H1 (cell line): Measurements from ENCODE around the gene PHLDA1. TPM values are rescaled to one million over a fixed set of nuclear protein-coding genes. Genes with fewer than 3 reads are reported as not detected.

Experiments used
- CTCF ChIA-PET: fragments of 300-600 bp; sonication (Branson Sonifier 250); formaldehyde crosslinking; loops from one replicate; lab custom pipeline; 2021; ENCODE audit not compliant: partially characterized antibody; lab: Charles Lee
- POLR2A ChIA-PET: fragments of 300-600 bp; sonication (Branson Sonifier 250); formaldehyde crosslinking; loops from one replicate; lab custom pipeline; 2021; ENCODE audit warnings: inconsistent platforms; ENCODE audit not compliant: partially characterized antibody; lab: Charles Lee
- DNase-seq, 2 experiments: peaks; one replicate each; pipeline versions ENCODE4 v3.0.0 to v3.0.0-alpha.2; 2010 to 2022; ENCODE audit warnings: low spot score in 2 of 2, low read depth in 1 of 2, mixed read lengths in 1 of 2
- FAIRE-seq: peaks from 2 replicates; lab custom pipeline; 2011; peaks lifted over from hg19 to GRCh38; lab: Jason Lieb, UNC
- H2AFZ ChIP-seq: 2 replicates; pipeline ENCODE4 v1.8.1; 2012; ENCODE audit warnings: low read length, inconsistent platforms
- H2AK5ac ChIP-seq: 2 replicates; pipeline ENCODE4 v1.6.1; 2013; ENCODE audit warnings: low read depth, low read length
- H2BK120ac ChIP-seq: replicated peaks from 2 replicates; pipeline ENCODE3; 2013; ENCODE audit warnings: low read depth, low read length, inconsistent platforms
- H2BK12ac ChIP-seq: 2 replicates; pipeline ENCODE4 v1.6.1; 2013; ENCODE audit warnings: low read depth, low read length
- H2BK15ac ChIP-seq: 2 replicates; pipeline ENCODE4 v1.6.1; 2013; ENCODE audit warnings: low read length
- H2BK20ac ChIP-seq: 2 replicates; pipeline ENCODE4 v1.6.1; 2013; ENCODE audit warnings: low read length
- H2BK5ac ChIP-seq: 2 replicates; pipeline ENCODE4 v1.6.1; 2013; ENCODE audit warnings: low read depth, low read length
- H3K14ac ChIP-seq: 2 replicates; pipeline ENCODE4 v1.6.1; 2013; ENCODE audit warnings: inconsistent platforms; ENCODE audit not compliant: insufficient read length
- H3K18ac ChIP-seq: 2 replicates; pipeline ENCODE4 v1.6.1; 2013; ENCODE audit warnings: low read length; ENCODE audit errors: extremely low read depth
- H3K23ac ChIP-seq: 2 replicates; pipeline ENCODE4 v1.6.1; 2013; ENCODE audit warnings: inconsistent platforms; ENCODE audit not compliant: insufficient read length
- H3K23me2 ChIP-seq: 2 replicates; pipeline ENCODE4 v1.6.1; 2013; ENCODE audit warnings: low read depth, low read length
- H3K27ac ChIP-seq: 2 replicates; pipeline ENCODE4 v1.6.1; 2011; ENCODE audit warnings: low read depth, low read length, inconsistent platforms
- H3K27me3 ChIP-seq, 4 experiments: replicated peaks in 1 of 4; 1 replicate in 1 of 4; 2 replicates in 3 of 4; pipeline versions ENCODE4 v1.6.1 to v1.8.1; 2011 to 2013; ENCODE audit warnings: low read length in 3 of 4, mild to moderate bottlenecking in 3 of 4, inconsistent platforms in 2 of 4, mixed read lengths in 2 of 4, moderate library complexity in 1 of 4; ENCODE audit not compliant: control insufficient read depth in 3 of 4, insufficient read depth in 3 of 4; ENCODE audit errors: extremely low read depth in 1 of 4
- H3K36me3 ChIP-seq, 4 experiments: 2 replicates each; pipeline versions ENCODE4 v1.6.1 to v1.8.1; 2011 to 2013; ENCODE audit warnings: mild to moderate bottlenecking in 4 of 4, low read length in 3 of 4, moderate library complexity in 2 of 4, control low read depth in 1 of 4, inconsistent platforms in 1 of 4; ENCODE audit not compliant: insufficient read depth in 4 of 4, control insufficient read depth in 2 of 4
- H3K4ac ChIP-seq: replicated peaks from 2 replicates; pipeline ENCODE3; 2013; ENCODE audit warnings: low read length, low read depth, mixed read lengths, inconsistent platforms; ENCODE audit not compliant: insufficient read length
- H3K4me1 ChIP-seq, 4 experiments: replicated peaks in 1 of 4; 1 replicate in 1 of 4; 2 replicates in 3 of 4; pipeline versions ENCODE4 v1.6.1 to v1.8.1; 2011 to 2013; ENCODE audit warnings: low read length in 3 of 4, inconsistent platforms in 2 of 4, mixed read lengths in 1 of 4; ENCODE audit not compliant: insufficient read depth in 4 of 4, control insufficient read depth in 3 of 4
- H3K4me2 ChIP-seq, 2 experiments: 2 replicates each; pipeline versions ENCODE4 v1.6.1 to v1.8.1; 2011 to 2013; ENCODE audit warnings: low read depth in 2 of 2, low read length in 2 of 2, control low read depth in 1 of 2, inconsistent platforms in 1 of 2, mild to moderate bottlenecking in 1 of 2; ENCODE audit not compliant: insufficient read depth in 1 of 2
- H3K4me3 ChIP-seq, 4 experiments: fragments of 200-600, 300-600 bp in 1 of 4; sonication (generic), shearing (Covaris generic), sonication (Bioruptor Twin) in 1 of 4; 2 replicates each; pipeline versions ENCODE4 v1.5.1 to v1.8.1; 2011 to 2016; ENCODE audit warnings: low read length in 4 of 4, low read depth in 3 of 4, control low read depth in 2 of 4, inconsistent platforms in 2 of 4, mild to moderate bottlenecking in 2 of 4, mixed read lengths in 1 of 4, moderate library complexity in 1 of 4; ENCODE audit not compliant: insufficient read depth in 2 of 4; ENCODE audit errors: extremely low read depth in 1 of 4
- H3K56ac ChIP-seq: replicated peaks from 2 replicates; pipeline ENCODE3; 2013; ENCODE audit warnings: low read depth, mild to moderate bottlenecking, mixed read lengths, low read length, inconsistent platforms; ENCODE audit not compliant: insufficient read length
- H3K79me1 ChIP-seq: 2 replicates; pipeline ENCODE4 v1.6.1; 2013; ENCODE audit warnings: low read depth, low read length, control low read depth
- H3K79me2 ChIP-seq, 2 experiments: 2 replicates each; pipeline versions ENCODE4 v1.6.1 to v1.8.1; 2012 to 2013; ENCODE audit warnings: low read length in 2 of 2, mild to moderate bottlenecking in 2 of 2, inconsistent platforms in 1 of 2; ENCODE audit not compliant: insufficient read depth in 2 of 2, control insufficient read depth in 1 of 2
- H3K9ac ChIP-seq, 4 experiments: replicated peaks in 1 of 4; 1 replicate in 1 of 4; 2 replicates in 3 of 4; pipeline versions ENCODE4 v1.6.1 to v1.8.1; 2011 to 2013; ENCODE audit warnings: low read depth in 3 of 4, low read length in 3 of 4, control low read depth in 2 of 4, mild to moderate bottlenecking in 2 of 4, moderate library complexity in 2 of 4, inconsistent platforms in 1 of 4; ENCODE audit errors: extremely low read depth in 1 of 4
- H3K9me3 ChIP-seq, 2 experiments: 2 replicates each; pipeline versions ENCODE4 v1.6.1 to v1.8.1; 2012 to 2013; ENCODE audit warnings: mild to moderate bottlenecking in 2 of 2, moderate library complexity in 2 of 2, control low read depth in 1 of 2, inconsistent platforms in 1 of 2, low read depth in 1 of 2, low read length in 1 of 2, mixed read lengths in 1 of 2; ENCODE audit not compliant: insufficient read depth in 2 of 2
- H4K20me1 ChIP-seq, 2 experiments: replicated peaks in 1 of 2; 2 replicates each; pipeline versions ENCODE3 to v1.8.1; 2011 to 2013; ENCODE audit warnings: inconsistent platforms in 2 of 2, low read length in 2 of 2, mild to moderate bottlenecking in 1 of 2; ENCODE audit not compliant: insufficient read depth in 2 of 2, control insufficient read depth in 1 of 2
- H4K5ac ChIP-seq: 2 replicates; pipeline ENCODE4 v1.6.1; 2013; ENCODE audit warnings: low read length, low read depth, mixed read lengths, inconsistent platforms; ENCODE audit not compliant: insufficient read length
- H4K8ac ChIP-seq: 2 replicates; pipeline ENCODE4 v1.8.0; 2013; ENCODE audit warnings: mild to moderate bottlenecking, moderate library complexity, low read length, inconsistent platforms; ENCODE audit not compliant: insufficient read depth; ENCODE audit errors: extremely low read depth
- H4K91ac ChIP-seq: replicated peaks from 2 replicates; pipeline ENCODE3; 2013; ENCODE audit warnings: low read length, mixed read lengths, inconsistent platforms; ENCODE audit not compliant: insufficient read length
- CREB1 ChIP-seq: IDR thresholded peaks from 2 replicates; pipeline ENCODE4 v1.6.1; 2012; ENCODE audit warnings: inconsistent platforms
- GTF2F1 ChIP-seq: IDR thresholded peaks from 2 replicates; pipeline ENCODE4 v1.6.1; 2012; ENCODE audit warnings: low read depth, low read length, improper control_type of control experiment, borderline replicate concordance
- NRF1 ChIP-seq: IDR thresholded peaks from 2 replicates; pipeline ENCODE4 v1.6.1; 2011; ENCODE audit warnings: mild to moderate bottlenecking, low read depth, low read length, improper control_type of control experiment
- SUZ12 ChIP-seq: fragments of 200-600 bp; sonication (generic); IDR thresholded peaks from 2 replicates; pipeline ENCODE4 v1.6.1; 2012; ENCODE audit warnings: mild to moderate bottlenecking, inconsistent platforms, low read length, moderate library complexity, mixed read lengths
- TCF12 ChIP-seq: IDR thresholded peaks from 2 replicates; pipeline ENCODE4 v1.6.1; 2011; ENCODE audit warnings: low read depth, mild to moderate bottlenecking, low read length
- WGBS, 2 experiments: shearing (Covaris generic) in 1 of 2; methylation state at CpG; one replicate each; pipeline versions ENCODE4 v1.1.6 to v1.1.7; 2013 to 2015; ENCODE audit warnings: low lambda C conversion rate in 2 of 2, mixed read lengths in 2 of 2, inconsistent platforms in 1 of 2, low coverage in 1 of 2, missing lambda C conversion rate in 1 of 2; ENCODE audit not compliant: insufficient replicate concordance in 2 of 2, insufficient coverage in 1 of 2, insufficient read length in 1 of 2; ENCODE audit errors: extremely low coverage in 1 of 2, missing lambda C conversion rate in 1 of 2; 5-methylcytosine and 5-hydroxymethylcytosine counted together
- polyA plus RNA-seq, 7 experiments: library from polyadenylated mRNA; depleted of rRNA in 3 of 7; stranded (reverse) in 5 of 7; unstranded in 2 of 7; fragments of >200 nt in 5 of 7; fragments of 200-250 nt in 2 of 7; gene quantifications; 1 replicate in 5 of 7; 2 replicates in 1 of 7; 4 replicates in 1 of 7; pipeline versions ENCODE4 v1.2.1 to v1.2.3, GENCODE V29; 2011 to 2013; ENCODE audit warnings: missing spikeins in 2 of 7, mixed read lengths in 2 of 7
- total RNA-seq: library from RNA; stranded (reverse); fragmentation: NEBNext Ultra II Directional; extraction: Animal tissue kit (Norgen Biotek cat#: 25700); gene quantifications from 2 replicates; pipeline ENCODE4 v1.2.1, GENCODE V29; 2021

Gene PHLDA1
- total and polyA plus RNA-seq, 2 of the 8 experiments (the other 6 are each of a cell fraction or from before 2014, with no cell fraction given): 18.9 to 19.4 TPM

DNA sequence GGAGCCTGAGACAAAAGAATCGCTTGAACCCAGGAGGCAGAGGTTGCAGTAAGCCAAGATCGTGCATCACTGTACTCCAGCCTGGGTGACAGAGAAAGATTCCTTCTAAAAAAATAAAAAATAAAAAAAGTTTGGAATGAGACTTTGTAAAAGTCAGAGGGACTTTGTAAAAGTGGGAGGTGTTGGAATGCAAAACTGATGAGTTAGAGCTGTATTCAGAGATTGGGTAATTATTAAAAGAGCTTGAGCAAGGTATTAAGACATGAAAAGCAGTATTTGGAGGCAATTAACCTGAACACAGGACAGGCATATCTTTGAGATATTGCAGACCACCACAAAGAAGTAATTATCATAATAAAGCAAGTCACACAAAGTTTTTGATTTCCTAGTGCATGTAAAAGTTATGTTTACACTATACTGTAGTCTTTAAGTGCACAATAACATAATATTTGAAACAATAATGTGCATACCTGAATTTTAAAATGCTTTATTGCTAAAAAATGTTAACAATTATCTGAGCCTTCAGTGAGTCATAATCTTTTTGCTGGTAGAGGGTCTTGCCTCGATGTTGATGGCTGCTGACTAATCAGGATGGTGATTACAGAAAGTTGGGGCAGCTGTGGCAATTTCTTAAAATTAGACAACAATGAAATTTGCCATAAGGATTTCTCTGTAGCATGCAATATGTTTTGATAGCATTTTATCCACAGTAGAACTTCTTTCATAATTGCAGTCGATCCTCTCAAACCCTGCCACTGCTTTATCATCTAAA, 33.1 kb downstream of the PHLDA1 start:
- H3K27me3 ChIP-seq: no peaks in the 10 kb centered on the region
- no peaks in the 10 kb centered on the region for H3K79me2 ChIP-seq
- H3K4ac ChIP-seq: no peak overlapping the region
- H3K14ac ChIP-seq: no peak overlapping the region
- TF ChIP-seq NRF1: no peak
- TF ChIP-seq GTF2F1: no peak
- no peak for TF ChIP-seq CREB1
- TF ChIP-seq TCF12: no peak
- TF ChIP-seq SUZ12: no peak
- TF ChIP-seq, all 59 proteins: peak for 0
- Histone ChIP-seq H3K9me3 (no peaks in the 10 kb centered on the region), H3K4me3 (no peak overlapping the region), H3K9ac (no peak overlapping the region), H3K27ac (no peak overlapping the region), H2AK5ac (no peak overlapping the region), H4K8ac (no peak overlapping the region), H3K56ac (no peak overlapping the region), H2BK20ac (no peak overlapping the region), H4K91ac (no peak overlapping the region), H4K20me1 (no peaks in the 10 kb centered on the region), H3K79me1 (no peaks in the 10 kb centered on the region), H2BK15ac (no peak overlapping the region), H3K4me2 (no peak overlapping the region), H2BK12ac (no peak overlapping the region), H3K23ac (no peak overlapping the region), H2AFZ (no peak overlapping the region), H3K4me1 (no peaks in the 10 kb centered on the region), H4K5ac (no peak overlapping the region), H2BK5ac (no peak overlapping the region), H3K36me3 (no peaks in the 10 kb centered on the region), H3K18ac (no peak overlapping the region), H3K23me2 (no peaks in the 10 kb centered on the region), H2BK120ac (no peak overlapping the region)
- DNase-seq: no peak
- no peak for FAIRE-seq
- POLR2A ChIA-PET: no interaction called here
- 95% methylated on average over 4 of the region's 4 CpGs; no CpG with 5 or more reads in 1 of the 2 experiments for WGBS, 2 experiments
- CTCF ChIA-PET: interaction anchor here (1.2 kb wide), 1 partner anchor 10 kb away, joined by 3 read pairs; no protein-coding TSS in a partner anchor
